SK-N-SH treated with all-trans-retinoic acid at 6 μM for 48 hours (cell line): ENCODE measurements around the gene OBSCN.

Experiments used
- ATAC-seq: fragments of 200-7000 bp; cut with Tn5 transposase; 3 replicates; pipeline ENCODE4 v1.9.1; 2020; ENCODE audit warnings: mild to moderate bottlenecking, moderate library complexity
- ARNTL ChIP-seq: fragments of 450-650 bp; formaldehyde crosslinking; IDR thresholded peaks from 2 replicates; pipeline ENCODE4 v1.5.0; 2020; ENCODE audit warnings: low read depth, mild to moderate bottlenecking, moderate library complexity, borderline replicate concordance
- BACH2 ChIP-seq: fragments of 250-450 bp; sonication (Bioruptor Pico); IDR thresholded peaks from 2 replicates; pipeline ENCODE4 v1.9.0; 2021; ENCODE audit warnings: mild to moderate bottlenecking, borderline replicate concordance
- CREB5 ChIP-seq: fragments of 250-450 bp; sonication (Bioruptor Pico); IDR thresholded peaks from 2 replicates; pipeline ENCODE4 v1.5.1; 2020; ENCODE audit warnings: low read depth, mild to moderate bottlenecking, moderate library complexity
- CSDC2 ChIP-seq: fragments of 250-450 bp; sonication (Bioruptor Pico); IDR thresholded peaks from 2 replicates; pipeline ENCODE4 v1.5.0; 2020; ENCODE audit warnings: mild to moderate bottlenecking, moderate library complexity
- CSRNP3 ChIP-seq: fragments of 250-450 bp; sonication (Bioruptor Pico); IDR thresholded peaks from 2 replicates; pipeline ENCODE4 v1.5.1; 2021; ENCODE audit warnings: mild to moderate bottlenecking, moderate library complexity
- ESRRG ChIP-seq: fragments of 250-450 bp; sonication (Bioruptor Pico); IDR thresholded peaks from 2 replicates; pipeline ENCODE4 v1.6.1; 2021; ENCODE audit warnings: mild to moderate bottlenecking
- GLIS3 ChIP-seq: fragments of 250-450 bp; sonication (Bioruptor Pico); IDR thresholded peaks from 2 replicates; pipeline ENCODE4 v1.5.0; 2020; ENCODE audit warnings: mild to moderate bottlenecking, moderate library complexity
- ISL1 ChIP-seq: fragments of 250-450 bp; sonication (Bioruptor Pico); IDR thresholded peaks from 2 replicates; pipeline ENCODE4 v2.1.2; 2022; ENCODE audit warnings: mild to moderate bottlenecking, moderate library complexity
- OSR1 ChIP-seq: fragments of 250-450 bp; sonication (Bioruptor Pico); IDR thresholded peaks from 2 replicates; pipeline ENCODE4 v1.8.0; 2022; ENCODE audit warnings: moderate library complexity, mild to moderate bottlenecking, inconsistent platforms
- PATZ1 ChIP-seq: fragments of 250-450 bp; sonication (Bioruptor Pico); IDR thresholded peaks from 2 replicates; pipeline ENCODE4 v1.8.0; 2020; ENCODE audit warnings: mild to moderate bottlenecking, moderate library complexity, borderline replicate concordance
- POU6F1 ChIP-seq: fragments of 250-450 bp; sonication (Bioruptor Pico); IDR thresholded peaks from 2 replicates; pipeline ENCODE4 v1.8.0; 2021; ENCODE audit warnings: low read depth, mild to moderate bottlenecking, moderate library complexity, borderline replicate concordance
- PPARA ChIP-seq: fragments of 250-450 bp; sonication (Bioruptor Pico); IDR thresholded peaks from 2 replicates; pipeline ENCODE4 v1.5.0; 2020; ENCODE audit warnings: mild to moderate bottlenecking, borderline replicate concordance
- RARB ChIP-seq: fragments of 250-450 bp; sonication (Bioruptor Pico); IDR thresholded peaks from 2 replicates; pipeline ENCODE4 v1.8.0; 2021; ENCODE audit warnings: mild to moderate bottlenecking, moderate library complexity
- SNAI2 ChIP-seq: fragments of 250-450 bp; sonication (Bioruptor Pico); IDR thresholded peaks from 2 replicates; pipeline ENCODE4 v1.5.0; 2020; ENCODE audit warnings: mild to moderate bottlenecking, moderate library complexity
- TCF4 ChIP-seq: fragments of 250-450 bp; sonication (Bioruptor Pico); IDR thresholded peaks from 2 replicates; pipeline ENCODE4 v1.8.0; 2021; ENCODE audit warnings: mild to moderate bottlenecking, moderate library complexity, borderline replicate concordance
- TOX ChIP-seq: fragments of 250-450 bp; sonication (Bioruptor Pico); IDR thresholded peaks from 2 replicates; pipeline ENCODE4 v1.8.0; 2021; ENCODE audit warnings: mild to moderate bottlenecking, moderate library complexity, borderline replicate concordance
- TSHZ2 ChIP-seq: fragments of 250-450 bp; sonication (Bioruptor Pico); IDR thresholded peaks from 2 replicates; pipeline ENCODE4 v1.5.0; 2020; ENCODE audit warnings: mild to moderate bottlenecking, moderate library complexity
- ZFP3 ChIP-seq: fragments of 250-450 bp; sonication (Bioruptor Pico); IDR thresholded peaks from 2 replicates; pipeline ENCODE4 v1.5.0; 2020; ENCODE audit warnings: mild to moderate bottlenecking, moderate library complexity
- ZFP30 ChIP-seq: fragments of 450-650 bp; formaldehyde crosslinking; IDR thresholded peaks from 2 replicates; pipeline ENCODE4 v1.5.0; 2022; ENCODE audit warnings: mild to moderate bottlenecking, moderate library complexity
- ZNF565 ChIP-seq: fragments of 450-650 bp; formaldehyde crosslinking; conservative IDR thresholded peaks from 2 replicates; pipeline ENCODE4 v1.5.0; 2020; ENCODE audit warnings: low read depth, mild to moderate bottlenecking, moderate library complexity
- ZNF70 ChIP-seq: fragments of 450-650 bp; formaldehyde crosslinking; IDR thresholded peaks from 2 replicates; pipeline ENCODE4 v1.5.0; 2020; ENCODE audit warnings: mild to moderate bottlenecking, moderate library complexity
- ZNF8 ChIP-seq: fragments of 450-650 bp; formaldehyde crosslinking; IDR thresholded peaks from 2 replicates; pipeline ENCODE4 v1.5.0; 2020; ENCODE audit warnings: mild to moderate bottlenecking, moderate library complexity

The OBSCN gene

GRCh38 chr1:228349701-228350171 is 141.9 kb downstream of the OBSCN start (continued):
- TF ChIP-seq PPARA (CRISPR knock-in tag): no peak
- no peak for TF ChIP-seq CSRNP3 (CRISPR knock-in tag)
- TF ChIP-seq, all 23 proteins: peak for 0

GRCh38 chr1:228350179-228350742 is 142.4 kb downstream of the OBSCN start:
- TF ChIP-seq SNAI2 (CRISPR knock-in tag): no peak
- no peak for TF ChIP-seq ZFP3 (CRISPR knock-in tag)
- TF ChIP-seq BACH2: no peak
- TF ChIP-seq ISL1 (CRISPR knock-in tag): no peak
- TF ChIP-seq RARB (CRISPR knock-in tag): no peak
- no peak for TF ChIP-seq ZNF70 (CRISPR knock-in tag)
- TF ChIP-seq GLIS3 (CRISPR knock-in tag): no peak
- no peak for TF ChIP-seq ARNTL
- TF ChIP-seq CREB5 (CRISPR knock-in tag): no peak
- TF ChIP-seq OSR1 (CRISPR knock-in tag): no peak
- no peak for TF ChIP-seq POU6F1 (CRISPR knock-in tag)
- no peak for TF ChIP-seq TCF4
- TF ChIP-seq ZNF8: no peak
- TF ChIP-seq ZFP30 (CRISPR knock-in tag): no peak
- TF ChIP-seq TSHZ2 (CRISPR knock-in tag): no peak
- TF ChIP-seq CSDC2 (CRISPR knock-in tag): no peak
- TF ChIP-seq TOX: no peak
- TF ChIP-seq PATZ1 (CRISPR knock-in tag): no peak
- no peak for TF ChIP-seq ESRRG (CRISPR knock-in tag)
- no peak for TF ChIP-seq ZNF565

More at GRCh38 chr1:228350179-228350742, 142.4 kb downstream of the OBSCN start:
- ATAC-seq: no peak
